GM10847 (cell line): ENCODE measurements around the gene SEC31A.

Source experiments
- POLR2A ChIP-seq: IDR thresholded peaks from 2 replicates; pipeline ENCODE4 v1.6.1; 2011; ENCODE audit not compliant: insufficient read length; ENCODE audit errors: extremely low read depth

The SEC31A gene

GRCh38 chr4:82900411-82901182 is 9.6 kb upstream of the SEC31A start, which contains the start of gene THAP9:
Gene THAP9, plus strand, starts transcription at chr4:82900735. Its CDS starts 68 bp downstream, at chr4:82900803.
- TF ChIP-seq POLR2A, result peak; percentile 55

- no peak for TF ChIP-seq POLR2A
Observed at GRCh38 chr4:82900066-82900410, 9.1 kb upstream of the SEC31A start.

- no peak for TF ChIP-seq POLR2A
Observed at GRCh38 chr4:82899374-82900065, 8.6 kb upstream of the SEC31A start.

- TF ChIP-seq POLR2A, result no peak
Observed at GRCh38 chr4:82898322-82899243, 7.6 kb upstream of the SEC31A start.

- no peak for TF ChIP-seq POLR2A
Observed at GRCh38 chr4:82896755-82897154, 5.8 kb upstream of the SEC31A start.

- TF ChIP-seq POLR2A, result no peak
Observed at GRCh38 chr4:82893942-82894341, 3.0 kb upstream of the SEC31A start.

GRCh38 chr4:82892467-82892802 is 1.5 kb upstream of the SEC31A start:
- TF ChIP-seq POLR2A, result no peak

GRCh38 chr4:82891707-82892466 is 934 bp upstream of the SEC31A start:
- no peak for TF ChIP-seq POLR2A

- TF ChIP-seq POLR2A, result no peak
Observed at GRCh38 chr4:82890528-82890900, 439 bp downstream of the SEC31A start.

- TF ChIP-seq POLR2A, result no peak
Observed at GRCh38 chr4:82889287-82889686, 1.7 kb downstream of the SEC31A start.

GRCh38 chr4:82886147-82886942 is 4.6 kb downstream of the SEC31A start:
- no peak for TF ChIP-seq POLR2A

GRCh38 chr4:82885410-82885809 is 5.5 kb downstream of the SEC31A start:
- no peak for TF ChIP-seq POLR2A

- no peak for TF ChIP-seq POLR2A
Observed at GRCh38 chr4:82868572-82868971, 22.4 kb downstream of the SEC31A start.

GRCh38 chr4:82866706-82867385 is 24.1 kb downstream of the SEC31A start:
- TF ChIP-seq POLR2A, result no peak
